MG63 (cell line): Measurements from ENCODE around the gene TCOF1. TPM values are rescaled to one million over a fixed set of nuclear protein-coding genes. Genes with fewer than 3 reads are reported as not detected.

Experiments used
- DNase-seq: peaks from one replicate; pipeline ENCODE4 v3.0.0-alpha.2; 2020
- H3K27me3 ChIP-seq: fragments of 250-450 bp; sonication (Bioruptor Pico); 2 replicates; pipeline ENCODE4 v1.5.1; 2020; ENCODE audit warnings: mild to moderate bottlenecking, moderate library complexity
- H3K36me3 ChIP-seq: fragments of 250-450 bp; sonication (Bioruptor Pico); 2 replicates; pipeline ENCODE4 v1.5.1; 2020; ENCODE audit warnings: mild to moderate bottlenecking, moderate library complexity
- H3K4me3 ChIP-seq: fragments of 250-450 bp; sonication (Bioruptor Pico); 2 replicates; pipeline ENCODE4 v1.5.1; 2020; ENCODE audit warnings: mild to moderate bottlenecking, moderate library complexity
- H3K9me3 ChIP-seq: fragments of 250-450 bp; sonication (Bioruptor Pico); 2 replicates; pipeline ENCODE4 v1.5.1; 2020; ENCODE audit warnings: mild to moderate bottlenecking, moderate library complexity
- total RNA-seq: library from RNA; depleted of rRNA; stranded (reverse); fragments of >200 nt; shearing (Covaris generic); gene quantifications from 2 replicates; pipeline ENCODE4 v1.2.3, GENCODE V29; 2014; ENCODE audit warnings: low replicate concordance

TCOF1 gene
- total RNA-seq, 1 experiment from 2014 or later, result 118 TPM

GRCh38 chr5:150358261-150359095 lies 981 bp downstream of the TCOF1 start:
- Histone ChIP-seq H3K4me3 (peak overlapping the region; percentile 92), H3K27me3 (no peaks in the 10 kb centered on the region), H3K36me3 (peaks cover 56% of the 10 kb centered on the region), H3K9me3 (no peaks in the 10 kb centered on the region)
- DNase-seq, result peak; percentile 39

- Histone ChIP-seq H3K36me3 (peaks cover 82% of the 10 kb centered on the region), H3K27me3 (no peaks in the 10 kb centered on the region), H3K9me3 (no peaks in the 10 kb centered on the region), H3K4me3 (no peak overlapping the region)
- DNase-seq, result no peak
Observed at GRCh38 chr5:150361301-150361700, 3.8 kb downstream of the TCOF1 start.

GRCh38 chr5:150363185-150363584 lies 5.7 kb downstream of the TCOF1 start:
- Histone ChIP-seq H3K27me3 (no peaks in the 10 kb centered on the region), H3K9me3 (no peaks in the 10 kb centered on the region), H3K36me3 (peaks cover 94% of the 10 kb centered on the region), H3K4me3 (no peak overlapping the region)
- no peak for DNase-seq

- no peak for DNase-seq
- no peaks in the 10 kb centered on the region for H3K27me3 ChIP-seq
- no peaks in the 10 kb centered on the region for H3K9me3 ChIP-seq
- no peak overlapping the region for H3K4me3 ChIP-seq
- peaks cover 94% of the 10 kb centered on the region for H3K36me3 ChIP-seq
Observed at GRCh38 chr5:150364004-150364403, 6.5 kb downstream of the TCOF1 start.

- DNase-seq, result no peak
- peaks cover 94% of the 10 kb centered on the region for H3K36me3 ChIP-seq
- no peak overlapping the region for H3K4me3 ChIP-seq
Observed at GRCh38 chr5:150368526-150368925, 11.0 kb downstream of the TCOF1 start.

GRCh38 chr5:150372639-150373038 lies 15.1 kb downstream of the TCOF1 start:
- Histone ChIP-seq H3K36me3 (peaks cover 99% of the 10 kb centered on the region), H3K27me3 (no peaks in the 10 kb centered on the region), H3K4me3 (no peak overlapping the region), H3K9me3 (no peaks in the 10 kb centered on the region)
- DNase-seq, result no peak

More at GRCh38 chr5:150368526-150368925, 11.0 kb downstream of the TCOF1 start:
- Histone ChIP-seq H3K9me3 (no peaks in the 10 kb centered on the region), H3K27me3 (no peaks in the 10 kb centered on the region)

- Histone ChIP-seq H3K36me3 (peaks cover 99% of the 10 kb centered on the region), H3K27me3 (no peaks in the 10 kb centered on the region), H3K4me3 (no peak overlapping the region), H3K9me3 (no peaks in the 10 kb centered on the region)
- no peak for DNase-seq
Observed at GRCh38 chr5:150374651-150375050, 17.2 kb downstream of the TCOF1 start.

- Histone ChIP-seq H3K9me3 (no peaks in the 10 kb centered on the region), H3K36me3 (peaks cover 98% of the 10 kb centered on the region), H3K4me3 (no peak overlapping the region), H3K27me3 (no peaks in the 10 kb centered on the region)
- DNase-seq, result peak; percentile 62
Observed at GRCh38 chr5:150376799-150377771, 19.6 kb downstream of the TCOF1 start.

- no peaks in the 10 kb centered on the region for H3K27me3 ChIP-seq
- DNase-seq, result peak; percentile 56
- H3K9me3 ChIP-seq, result no peaks in the 10 kb centered on the region
- H3K36me3 ChIP-seq, result peaks cover 98% of the 10 kb centered on the region
- H3K4me3 ChIP-seq, result no peak overlapping the region
Observed at GRCh38 chr5:150377964-150378694, 20.6 kb downstream of the TCOF1 start.

GRCh38 chr5:150384701-150385100 lies 27.2 kb downstream of the TCOF1 start:
- no peaks in the 10 kb centered on the region for H3K27me3 ChIP-seq
- H3K36me3 ChIP-seq, result peaks cover 92% of the 10 kb centered on the region
- H3K9me3 ChIP-seq, result no peaks in the 10 kb centered on the region
- no peak overlapping the region for H3K4me3 ChIP-seq
- no peak for DNase-seq

GRCh38 chr5:150386024-150386855 lies 28.7 kb downstream of the TCOF1 start:
- DNase-seq, result no peak
- H3K27me3 ChIP-seq, result no peaks in the 10 kb centered on the region
- H3K4me3 ChIP-seq, result no peak overlapping the region
- H3K36me3 ChIP-seq, result peaks cover 91% of the 10 kb centered on the region
- no peaks in the 10 kb centered on the region for H3K9me3 ChIP-seq

GRCh38 chr5:150389531-150390266 lies 32.2 kb downstream of the TCOF1 start:
- Histone ChIP-seq H3K4me3 (no peak overlapping the region), H3K27me3 (no peaks in the 10 kb centered on the region), H3K9me3 (no peaks in the 10 kb centered on the region), H3K36me3 (peaks cover 92% of the 10 kb centered on the region)
- DNase-seq, result no peak

- DNase-seq, result no peak
- peaks cover 96% of the 10 kb centered on the region for H3K36me3 ChIP-seq
- H3K4me3 ChIP-seq, result no peak overlapping the region
- H3K27me3 ChIP-seq, result no peaks in the 10 kb centered on the region
- no peaks in the 10 kb centered on the region for H3K9me3 ChIP-seq
Observed at GRCh38 chr5:150391064-150391834, 33.8 kb downstream of the TCOF1 start.

- H3K36me3 ChIP-seq, result peaks cover 95% of the 10 kb centered on the region
- no peak for DNase-seq
- no peaks in the 10 kb centered on the region for H3K27me3 ChIP-seq
- H3K9me3 ChIP-seq, result no peaks in the 10 kb centered on the region
- H3K4me3 ChIP-seq, result no peak overlapping the region
Observed at GRCh38 chr5:150391986-150392385, 34.5 kb downstream of the TCOF1 start.

GRCh38 chr5:150392680-150393079 lies 35.2 kb downstream of the TCOF1 start:
- no peaks in the 10 kb centered on the region for H3K27me3 ChIP-seq
- no peak overlapping the region for H3K4me3 ChIP-seq
- peaks cover 93% of the 10 kb centered on the region for H3K36me3 ChIP-seq
- no peaks in the 10 kb centered on the region for H3K9me3 ChIP-seq
- no peak for DNase-seq
